GM18909 (cell line): ENCODE results near the gene SYS1.

Experiments used
- ATAC-seq: cut with Tn5 transposase; IDR thresholded peaks from one replicate; pipeline ENCODE4 v1.9.1; 2021; ENCODE audit warnings: mild to moderate bottlenecking; ENCODE audit not compliant: unreplicated experiment, poor library complexity

Gene SYS1

GRCh38 chr20:45354423-45355208 lies 8.3 kb upstream of the SYS1 start:
- no peak for ATAC-seq

- ATAC-seq = no peak
Measured at GRCh38 chr20:45355209-45356084, 7.5 kb upstream of the SYS1 start.

GRCh38 chr20:45358282-45359068 lies 4.5 kb upstream of the SYS1 start:
- no peak for ATAC-seq

GRCh38 chr20:45359069-45359405 lies 3.9 kb upstream of the SYS1 start:
- no peak for ATAC-seq

GRCh38 chr20:45359406-45360148 lies 3.4 kb upstream of the SYS1 start:
- no peak for ATAC-seq

GRCh38 chr20:45361793-45362192 lies 1.2 kb upstream of the SYS1 start:
- ATAC-seq = no peak

- ATAC-seq = no peak
Measured at GRCh38 chr20:45363611-45364492, 896 bp downstream of the SYS1 start.

- ATAC-seq = no peak
Measured at GRCh38 chr20:45365444-45365970, 2.6 kb downstream of the SYS1 start.

- ATAC-seq = no peak
Measured at GRCh38 chr20:45366192-45366591, 3.2 kb downstream of the SYS1 start.

GRCh38 chr20:45366631-45367030 lies 3.7 kb downstream of the SYS1 start:
- ATAC-seq = no peak

GRCh38 chr20:45367126-45367525 lies 4.2 kb downstream of the SYS1 start:
- no peak for ATAC-seq

GRCh38 chr20:45368221-45368980 lies 5.4 kb downstream of the SYS1 start:
- ATAC-seq = peak; percentile 86

GRCh38 chr20:45370571-45371160 lies 7.7 kb downstream of the SYS1 start:
- ATAC-seq = no peak

GRCh38 chr20:45372241-45372640 lies 9.3 kb downstream of the SYS1 start:
- no peak for ATAC-seq

- ATAC-seq = no peak
Measured at GRCh38 chr20:45372646-45373352, 9.8 kb downstream of the SYS1 start.

GRCh38 chr20:45373353-45374100 lies 10.6 kb downstream of the SYS1 start:
- peak; percentile 55 for ATAC-seq

- ATAC-seq = no peak
Measured at GRCh38 chr20:45374101-45374467, 11.1 kb downstream of the SYS1 start.
